ENCODE measurements around the gene ELK1.

- TF ChIP-seq, protein P1, sequence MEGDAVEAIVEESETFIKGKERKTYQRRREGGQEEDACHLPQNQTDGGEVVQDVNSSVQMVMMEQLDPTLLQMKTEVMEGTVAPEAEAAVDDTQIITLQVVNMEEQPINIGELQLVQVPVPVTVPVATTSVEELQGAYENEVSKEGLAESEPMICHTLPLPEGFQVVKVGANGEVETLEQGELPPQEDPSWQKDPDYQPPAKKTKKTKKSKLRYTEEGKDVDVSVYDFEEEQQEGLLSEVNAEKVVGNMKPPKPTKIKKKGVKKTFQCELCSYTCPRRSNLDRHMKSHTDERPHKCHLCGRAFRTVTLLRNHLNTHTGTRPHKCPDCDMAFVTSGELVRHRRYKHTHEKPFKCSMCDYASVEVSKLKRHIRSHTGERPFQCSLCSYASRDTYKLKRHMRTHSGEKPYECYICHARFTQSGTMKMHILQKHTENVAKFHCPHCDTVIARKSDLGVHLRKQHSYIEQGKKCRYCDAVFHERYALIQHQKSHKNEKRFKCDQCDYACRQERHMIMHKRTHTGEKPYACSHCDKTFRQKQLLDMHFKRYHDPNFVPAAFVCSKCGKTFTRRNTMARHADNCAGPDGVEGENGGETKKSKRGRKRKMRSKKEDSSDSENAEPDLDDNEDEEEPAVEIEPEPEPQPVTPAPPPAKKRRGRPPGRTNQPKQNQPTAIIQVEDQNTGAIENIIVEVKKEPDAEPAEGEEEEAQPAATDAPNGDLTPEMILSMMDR (IDR thresholded peaks at IDR 0.05): peak in 6 of 12 donors; percentile 7 to 61 (median 28)
- no peak for TF ChIP-seq POLR2A (IDR thresholded peaks at IDR 0.05)
Observed at GRCh38 chrX:47619486-47620302, 30.7 kb downstream of the ELK1 start, which contains the start of gene SYN1.
